ENCODE data around the gene OSBPL1A. TPM values are rescaled to one million over a fixed set of nuclear protein-coding genes. Genes with fewer than 3 reads are reported as not detected.

Gene OSBPL1A
- total and polyA plus RNA-seq, 2 of the 8 experiments (the other 6 are each of a cell fraction or from before 2014, with no cell fraction given), result 53.2 to 74.9 TPM

DNA sequence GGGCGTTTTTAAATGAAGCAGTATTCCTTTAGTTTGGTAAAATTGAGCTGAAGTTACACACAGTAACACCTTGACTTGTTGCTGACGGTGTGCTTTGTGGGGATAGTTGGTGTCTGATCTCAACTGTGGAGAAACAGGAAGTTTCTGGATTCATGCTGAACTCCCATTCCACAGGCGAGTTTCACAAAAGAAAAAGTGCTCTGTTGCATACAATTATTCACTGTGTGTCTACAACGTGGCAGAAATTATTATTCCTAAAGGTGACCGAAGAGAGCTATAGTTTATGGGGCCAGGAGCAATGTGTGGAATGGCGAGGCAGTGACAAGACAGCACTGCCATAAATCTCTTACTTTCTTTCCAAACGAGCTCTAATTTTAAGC is 259.2 kb downstream of the OSBPL1A start (continued):
- TF ChIP-seq, protein P1, sequence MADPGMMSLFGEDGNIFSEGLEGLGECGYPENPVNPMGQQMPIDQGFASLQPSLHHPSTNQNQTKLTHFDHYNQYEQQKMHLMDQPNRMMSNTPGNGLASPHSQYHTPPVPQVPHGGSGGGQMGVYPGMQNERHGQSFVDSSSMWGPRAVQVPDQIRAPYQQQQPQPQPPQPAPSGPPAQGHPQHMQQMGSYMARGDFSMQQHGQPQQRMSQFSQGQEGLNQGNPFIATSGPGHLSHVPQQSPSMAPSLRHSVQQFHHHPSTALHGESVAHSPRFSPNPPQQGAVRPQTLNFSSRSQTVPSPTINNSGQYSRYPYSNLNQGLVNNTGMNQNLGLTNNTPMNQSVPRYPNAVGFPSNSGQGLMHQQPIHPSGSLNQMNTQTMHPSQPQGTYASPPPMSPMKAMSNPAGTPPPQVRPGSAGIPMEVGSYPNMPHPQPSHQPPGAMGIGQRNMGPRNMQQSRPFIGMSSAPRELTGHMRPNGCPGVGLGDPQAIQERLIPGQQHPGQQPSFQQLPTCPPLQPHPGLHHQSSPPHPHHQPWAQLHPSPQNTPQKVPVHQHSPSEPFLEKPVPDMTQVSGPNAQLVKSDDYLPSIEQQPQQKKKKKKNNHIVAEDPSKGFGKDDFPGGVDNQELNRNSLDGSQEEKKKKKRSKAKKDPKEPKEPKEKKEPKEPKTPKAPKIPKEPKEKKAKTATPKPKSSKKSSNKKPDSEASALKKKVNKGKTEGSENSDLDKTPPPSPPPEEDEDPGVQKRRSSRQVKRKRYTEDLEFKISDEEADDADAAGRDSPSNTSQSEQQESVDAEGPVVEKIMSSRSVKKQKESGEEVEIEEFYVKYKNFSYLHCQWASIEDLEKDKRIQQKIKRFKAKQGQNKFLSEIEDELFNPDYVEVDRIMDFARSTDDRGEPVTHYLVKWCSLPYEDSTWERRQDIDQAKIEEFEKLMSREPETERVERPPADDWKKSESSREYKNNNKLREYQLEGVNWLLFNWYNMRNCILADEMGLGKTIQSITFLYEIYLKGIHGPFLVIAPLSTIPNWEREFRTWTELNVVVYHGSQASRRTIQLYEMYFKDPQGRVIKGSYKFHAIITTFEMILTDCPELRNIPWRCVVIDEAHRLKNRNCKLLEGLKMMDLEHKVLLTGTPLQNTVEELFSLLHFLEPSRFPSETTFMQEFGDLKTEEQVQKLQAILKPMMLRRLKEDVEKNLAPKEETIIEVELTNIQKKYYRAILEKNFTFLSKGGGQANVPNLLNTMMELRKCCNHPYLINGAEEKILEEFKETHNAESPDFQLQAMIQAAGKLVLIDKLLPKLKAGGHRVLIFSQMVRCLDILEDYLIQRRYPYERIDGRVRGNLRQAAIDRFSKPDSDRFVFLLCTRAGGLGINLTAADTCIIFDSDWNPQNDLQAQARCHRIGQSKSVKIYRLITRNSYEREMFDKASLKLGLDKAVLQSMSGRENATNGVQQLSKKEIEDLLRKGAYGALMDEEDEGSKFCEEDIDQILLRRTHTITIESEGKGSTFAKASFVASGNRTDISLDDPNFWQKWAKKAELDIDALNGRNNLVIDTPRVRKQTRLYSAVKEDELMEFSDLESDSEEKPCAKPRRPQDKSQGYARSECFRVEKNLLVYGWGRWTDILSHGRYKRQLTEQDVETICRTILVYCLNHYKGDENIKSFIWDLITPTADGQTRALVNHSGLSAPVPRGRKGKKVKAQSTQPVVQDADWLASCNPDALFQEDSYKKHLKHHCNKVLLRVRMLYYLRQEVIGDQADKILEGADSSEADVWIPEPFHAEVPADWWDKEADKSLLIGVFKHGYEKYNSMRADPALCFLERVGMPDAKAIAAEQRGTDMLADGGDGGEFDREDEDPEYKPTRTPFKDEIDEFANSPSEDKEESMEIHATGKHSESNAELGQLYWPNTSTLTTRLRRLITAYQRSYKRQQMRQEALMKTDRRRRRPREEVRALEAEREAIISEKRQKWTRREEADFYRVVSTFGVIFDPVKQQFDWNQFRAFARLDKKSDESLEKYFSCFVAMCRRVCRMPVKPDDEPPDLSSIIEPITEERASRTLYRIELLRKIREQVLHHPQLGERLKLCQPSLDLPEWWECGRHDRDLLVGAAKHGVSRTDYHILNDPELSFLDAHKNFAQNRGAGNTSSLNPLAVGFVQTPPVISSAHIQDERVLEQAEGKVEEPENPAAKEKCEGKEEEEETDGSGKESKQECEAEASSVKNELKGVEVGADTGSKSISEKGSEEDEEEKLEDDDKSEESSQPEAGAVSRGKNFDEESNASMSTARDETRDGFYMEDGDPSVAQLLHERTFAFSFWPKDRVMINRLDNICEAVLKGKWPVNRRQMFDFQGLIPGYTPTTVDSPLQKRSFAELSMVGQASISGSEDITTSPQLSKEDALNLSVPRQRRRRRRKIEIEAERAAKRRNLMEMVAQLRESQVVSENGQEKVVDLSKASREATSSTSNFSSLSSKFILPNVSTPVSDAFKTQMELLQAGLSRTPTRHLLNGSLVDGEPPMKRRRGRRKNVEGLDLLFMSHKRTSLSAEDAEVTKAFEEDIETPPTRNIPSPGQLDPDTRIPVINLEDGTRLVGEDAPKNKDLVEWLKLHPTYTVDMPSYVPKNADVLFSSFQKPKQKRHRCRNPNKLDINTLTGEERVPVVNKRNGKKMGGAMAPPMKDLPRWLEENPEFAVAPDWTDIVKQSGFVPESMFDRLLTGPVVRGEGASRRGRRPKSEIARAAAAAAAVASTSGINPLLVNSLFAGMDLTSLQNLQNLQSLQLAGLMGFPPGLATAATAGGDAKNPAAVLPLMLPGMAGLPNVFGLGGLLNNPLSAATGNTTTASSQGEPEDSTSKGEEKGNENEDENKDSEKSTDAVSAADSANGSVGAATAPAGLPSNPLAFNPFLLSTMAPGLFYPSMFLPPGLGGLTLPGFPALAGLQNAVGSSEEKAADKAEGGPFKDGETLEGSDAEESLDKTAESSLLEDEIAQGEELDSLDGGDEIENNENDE (IDR thresholded peaks at IDR 0.05; ENCODE audit: insufficient replicate concordance, low read length), result no peak
- no peak for TF ChIP-seq GTF2F1 (IDR thresholded peaks at IDR 0.05; ENCODE audit: borderline replicate concordance, low read depth, low read length)
- TF ChIP-seq RFX5 (IDR thresholded peaks at IDR 0.05; ENCODE audit: borderline replicate concordance, low read depth, low read length), result no peak
- TF ChIP-seq POLR2AphosphoS5 (IDR thresholded peaks at IDR 0.05; ENCODE audit: low read depth, low read length), result no peak
- TF ChIP-seq CBX5 (IDR thresholded peaks at IDR 0.05; ENCODE audit: low read depth, low read length), result no peak
- TF ChIP-seq, protein P2, sequence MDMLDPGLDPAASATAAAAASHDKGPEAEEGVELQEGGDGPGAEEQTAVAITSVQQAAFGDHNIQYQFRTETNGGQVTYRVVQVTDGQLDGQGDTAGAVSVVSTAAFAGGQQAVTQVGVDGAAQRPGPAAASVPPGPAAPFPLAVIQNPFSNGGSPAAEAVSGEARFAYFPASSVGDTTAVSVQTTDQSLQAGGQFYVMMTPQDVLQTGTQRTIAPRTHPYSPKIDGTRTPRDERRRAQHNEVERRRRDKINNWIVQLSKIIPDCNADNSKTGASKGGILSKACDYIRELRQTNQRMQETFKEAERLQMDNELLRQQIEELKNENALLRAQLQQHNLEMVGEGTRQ (IDR thresholded peaks at IDR 0.05; ENCODE audit: low read length), result no peak
- no peak for TF ChIP-seq CHD1 (IDR thresholded peaks at IDR 0.05; ENCODE audit: low read depth, low read length)
- no peak for TF ChIP-seq RNF2 (IDR thresholded peaks at IDR 0.05; ENCODE audit: borderline replicate concordance, low read depth, low read length, missing control alignments, poor library complexity, severe bottlenecking)
- TF ChIP-seq SP2 (IDR thresholded peaks at IDR 0.05; ENCODE audit: low read length), result no peak
